SH-SY5Y (cell line): ENCODE data around the gene NCOA1.

Experiments used
- GATA2 ChIP-seq: IDR thresholded peaks from 2 replicates; pipeline ENCODE4 v1.6.1; 2011; ENCODE audit warnings: mild to moderate bottlenecking, low read depth, low read length
- GATA3 ChIP-seq: IDR thresholded peaks from 2 replicates; pipeline ENCODE4 v1.6.1; 2011; ENCODE audit warnings: low read depth, mild to moderate bottlenecking, low read length, moderate library complexity

DNA sequence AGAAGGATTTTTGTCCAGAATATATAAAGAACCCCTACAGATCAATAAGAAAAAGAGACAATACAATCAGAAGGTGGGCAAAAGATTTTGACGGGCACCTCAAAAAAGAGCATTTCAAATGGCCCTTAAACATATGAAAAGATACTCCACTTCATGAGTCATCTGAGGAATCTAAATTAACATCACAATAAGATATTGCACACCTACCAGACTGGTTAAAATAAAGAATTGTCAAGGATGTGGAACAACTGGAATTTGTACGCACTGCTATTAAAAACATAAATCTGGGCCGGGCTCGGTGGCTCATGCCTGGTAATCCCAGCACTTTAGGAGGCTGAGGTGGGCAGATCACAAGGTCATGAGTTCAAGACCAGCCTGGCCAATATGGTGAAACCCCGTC lies 17.0 kb upstream of the NCOA1 start:
- TF ChIP-seq GATA3 = no peak
- TF ChIP-seq GATA2 = no peak
